Stimulated activated CD8-positive, alpha-beta memory T cell treated with anti-CD3 and anti-CD28 coated beads, Interleukin-12 subunit alpha, Interleukin-12 subunit beta, amount 100 ng/mL, for 4 hours (primary cell): ENCODE measurements around the gene SPSB3.
"Not testable (repeated sequence)": the region's sequence is repeated elsewhere in the genome, so short reads cannot be mapped to it uniquely, and the experiment has no call there.

Experiments
- DNase-seq: peaks from one replicate; pipeline ENCODE4 v3.0.0-alpha.2; 2020; ENCODE audit warnings: low read depth

Gene SPSB3

GRCh38 chr16:1741553-1742165 is 40.7 kb downstream of the SPSB3 start:
- DNase-seq: no peak

DNA sequence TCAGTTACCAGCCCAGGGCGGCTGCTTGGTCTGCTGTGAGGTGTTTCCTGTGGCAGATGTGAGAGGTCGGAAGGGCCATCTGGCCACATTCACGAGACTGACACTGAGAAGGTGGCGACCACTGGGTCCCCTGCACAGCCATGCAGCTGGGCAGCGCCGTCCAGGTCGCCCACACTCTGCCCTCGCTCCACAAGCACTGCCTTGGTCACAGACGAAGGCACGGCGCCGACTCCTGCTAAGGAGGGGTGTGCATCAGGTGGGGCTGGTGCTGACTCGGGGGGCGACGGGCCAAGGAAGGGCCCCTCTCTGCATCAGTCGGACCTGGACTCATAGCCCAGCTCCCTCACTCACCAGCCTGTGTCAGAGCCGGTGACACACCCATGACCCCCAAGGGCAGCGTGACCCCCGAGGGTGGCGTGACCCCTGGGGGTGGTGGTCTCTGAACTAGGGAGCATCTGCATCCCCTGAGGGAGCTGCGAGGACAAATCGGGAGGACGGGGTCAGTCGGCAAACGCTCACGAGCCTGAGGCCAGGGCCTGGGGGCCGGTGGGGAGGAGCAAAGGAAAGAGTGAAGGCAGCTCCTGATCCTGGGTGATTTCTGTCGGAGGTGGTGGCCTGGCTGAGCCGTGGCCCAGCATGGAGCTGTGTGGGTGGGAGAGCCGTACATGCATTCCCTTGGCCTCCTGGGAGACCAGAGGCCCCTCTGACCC is 41.4 kb downstream of the SPSB3 start:
- DNase-seq: no peak

GRCh38 chr16:1740234-1740633 is 42.1 kb downstream of the SPSB3 start:
- DNase-seq: no peak

DNA sequence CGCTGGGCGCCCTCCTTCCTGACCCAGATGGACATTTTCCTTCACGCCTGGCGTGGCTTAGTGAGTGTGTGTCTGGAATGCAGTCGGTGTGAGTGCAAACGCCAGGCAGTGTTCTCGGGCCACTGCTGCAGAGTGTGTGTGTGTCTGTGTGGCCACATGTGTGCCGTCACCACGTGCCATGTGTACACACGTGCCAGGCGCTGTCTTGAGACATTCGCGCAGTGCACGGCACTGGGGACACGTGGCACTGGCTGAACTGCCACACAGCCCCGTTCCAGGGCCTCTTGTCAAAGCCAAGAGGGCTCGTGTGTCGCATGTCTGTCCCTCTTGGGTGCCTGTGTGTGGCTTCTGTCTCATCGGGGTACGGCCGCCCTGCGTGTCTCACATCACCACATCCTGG is 47.6 kb downstream of the SPSB3 start:
- no peak for DNase-seq

DNA sequence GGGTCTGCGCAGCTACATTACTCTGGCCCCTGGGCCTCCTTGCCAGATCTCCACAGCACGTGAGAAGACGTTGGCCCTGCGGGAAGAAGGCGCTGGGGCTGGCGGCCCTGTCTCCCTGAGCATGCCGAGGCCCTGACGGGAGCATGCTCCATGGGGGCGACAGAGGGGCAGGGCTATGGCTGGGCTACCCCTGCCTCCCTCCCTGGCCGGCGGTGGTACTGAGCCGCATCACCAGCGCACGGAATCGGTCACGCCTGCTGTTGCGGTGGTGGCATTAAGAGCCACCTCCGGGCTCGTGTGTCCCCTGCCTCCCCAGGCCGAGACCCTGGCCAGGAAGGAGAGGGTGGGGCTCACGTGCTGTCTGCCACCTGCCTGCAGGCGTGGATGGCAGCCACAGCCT is 48.2 kb downstream of the SPSB3 start:
- DNase-seq: no peak

- not testable (repeated sequence) for DNase-seq
These were observed 49.8 kb downstream of the SPSB3 start for GRCh38 chr16:1732551-1732987.

DNA sequence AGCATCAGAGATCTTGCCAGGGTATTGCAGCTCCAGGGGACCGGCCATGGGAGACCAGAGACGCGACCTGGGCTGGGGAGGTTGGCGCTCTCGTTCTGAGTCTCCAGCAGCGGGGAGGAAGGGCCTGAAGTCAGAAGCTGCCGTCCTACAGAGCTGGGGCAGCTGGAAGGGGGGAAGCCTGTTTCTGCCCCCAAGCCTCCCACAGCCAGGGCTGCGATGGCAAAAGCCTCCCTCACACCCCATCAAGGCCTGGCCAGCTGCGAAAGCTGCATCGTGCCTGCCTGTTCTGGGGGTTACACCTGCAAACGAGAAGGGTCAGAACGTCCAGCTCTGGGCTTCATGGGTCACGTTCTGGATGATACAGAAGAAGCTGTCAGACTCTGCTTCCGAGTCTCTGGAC is 50.3 kb downstream of the SPSB3 start:
- DNase-seq: no peak

DNA sequence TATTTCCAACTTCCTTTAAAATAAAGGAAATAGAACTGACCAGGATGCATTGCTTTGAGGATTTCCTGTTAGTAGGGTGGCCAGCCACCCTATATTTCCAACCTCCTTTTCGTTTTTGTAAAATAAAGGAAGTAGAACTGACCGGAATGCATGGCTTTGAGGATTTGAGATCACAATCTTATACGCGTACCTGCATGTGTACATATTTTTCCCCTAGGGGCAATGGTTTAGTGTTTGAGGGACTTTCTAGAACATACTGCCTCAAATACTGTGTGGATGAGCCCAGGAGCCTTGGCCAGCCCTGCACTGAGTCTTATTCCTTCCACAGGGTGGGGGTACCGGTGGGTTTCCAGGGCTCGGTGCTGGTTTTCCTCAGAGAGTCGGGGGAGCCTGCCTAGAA is 50.8 kb downstream of the SPSB3 start:
- DNase-seq: no peak

DNA sequence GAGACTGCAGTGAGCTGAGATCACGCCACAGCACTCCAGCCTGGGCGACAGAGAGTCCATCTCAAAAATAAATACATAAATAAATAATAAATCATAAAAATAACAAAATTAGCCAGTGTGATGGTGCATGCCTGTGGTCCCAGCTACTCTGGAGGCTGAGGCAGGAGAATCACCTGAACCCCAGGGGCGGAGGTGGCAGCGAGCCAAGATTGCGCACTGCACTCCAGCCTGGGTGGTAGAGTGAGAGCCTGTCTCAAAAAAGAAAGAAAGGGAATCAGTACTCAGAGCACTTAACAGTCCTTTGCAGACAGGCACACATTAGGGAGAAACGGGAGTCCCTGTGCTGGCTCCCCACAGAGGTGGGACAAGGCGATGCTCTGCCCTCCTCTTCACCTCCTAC is 51.3 kb downstream of the SPSB3 start:
- DNase-seq: no peak

GRCh38 chr16:1729445-1729844 is 52.9 kb downstream of the SPSB3 start:
- DNase-seq: no peak

- DNase-seq: no peak
These were observed 53.3 kb downstream of the SPSB3 start for GRCh38 chr16:1729026-1729425.

GRCh38 chr16:1727651-1728624 is 54.4 kb downstream of the SPSB3 start:
- no peak for DNase-seq
